Measurements from ENCODE around the gene DTNB.

- TF ChIP-seq EZH2phosphoT487 (IDR thresholded peaks at IDR 0.05; ENCODE audit: low read depth, severe bottlenecking, unreplicated experiment), result no peak
- TF ChIP-seq, protein P1, sequence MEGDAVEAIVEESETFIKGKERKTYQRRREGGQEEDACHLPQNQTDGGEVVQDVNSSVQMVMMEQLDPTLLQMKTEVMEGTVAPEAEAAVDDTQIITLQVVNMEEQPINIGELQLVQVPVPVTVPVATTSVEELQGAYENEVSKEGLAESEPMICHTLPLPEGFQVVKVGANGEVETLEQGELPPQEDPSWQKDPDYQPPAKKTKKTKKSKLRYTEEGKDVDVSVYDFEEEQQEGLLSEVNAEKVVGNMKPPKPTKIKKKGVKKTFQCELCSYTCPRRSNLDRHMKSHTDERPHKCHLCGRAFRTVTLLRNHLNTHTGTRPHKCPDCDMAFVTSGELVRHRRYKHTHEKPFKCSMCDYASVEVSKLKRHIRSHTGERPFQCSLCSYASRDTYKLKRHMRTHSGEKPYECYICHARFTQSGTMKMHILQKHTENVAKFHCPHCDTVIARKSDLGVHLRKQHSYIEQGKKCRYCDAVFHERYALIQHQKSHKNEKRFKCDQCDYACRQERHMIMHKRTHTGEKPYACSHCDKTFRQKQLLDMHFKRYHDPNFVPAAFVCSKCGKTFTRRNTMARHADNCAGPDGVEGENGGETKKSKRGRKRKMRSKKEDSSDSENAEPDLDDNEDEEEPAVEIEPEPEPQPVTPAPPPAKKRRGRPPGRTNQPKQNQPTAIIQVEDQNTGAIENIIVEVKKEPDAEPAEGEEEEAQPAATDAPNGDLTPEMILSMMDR (IDR thresholded peaks at IDR 0.05; ENCODE audit: poor library complexity), result no peak
Observed at GRCh38 chr2:25347205-25347815, 326.1 kb downstream of the DTNB start.
